HS-5 (cell line): ENCODE measurements around the gene NFKBIE.

Experiments
- DNase-seq: peaks from one replicate; pipeline ENCODE4 v3.0.0-alpha.2; 2012; ENCODE audit warnings: low read depth

The NFKBIE gene

DNA sequence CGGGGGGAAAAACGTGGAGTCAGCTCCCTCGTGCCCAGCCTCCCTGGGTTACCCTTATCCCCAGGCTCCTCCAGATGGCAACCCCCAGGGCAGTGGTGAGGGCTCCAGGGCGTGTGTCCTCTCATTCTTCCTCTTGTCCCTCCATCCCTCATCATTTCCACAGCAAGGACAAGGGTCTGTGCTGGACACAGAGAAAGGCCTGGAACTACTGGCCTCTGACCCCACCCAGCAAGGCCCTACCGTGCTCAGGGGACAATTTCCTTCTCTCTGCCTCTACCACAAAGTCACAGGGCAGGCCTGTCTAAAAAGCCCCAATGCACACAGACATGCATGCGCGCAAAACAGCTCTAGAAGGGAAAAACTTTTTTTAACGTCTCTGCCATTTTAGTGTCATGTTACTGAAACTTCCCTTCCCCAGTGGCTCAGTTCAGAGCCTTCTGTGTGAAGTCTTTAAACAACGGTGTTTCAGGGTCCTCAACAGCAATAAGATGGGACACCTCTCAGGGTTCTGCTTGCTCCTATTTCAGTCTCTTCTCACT lies 7.0 kb downstream of the NFKBIE start:
- DNase-seq: no peak

DNA sequence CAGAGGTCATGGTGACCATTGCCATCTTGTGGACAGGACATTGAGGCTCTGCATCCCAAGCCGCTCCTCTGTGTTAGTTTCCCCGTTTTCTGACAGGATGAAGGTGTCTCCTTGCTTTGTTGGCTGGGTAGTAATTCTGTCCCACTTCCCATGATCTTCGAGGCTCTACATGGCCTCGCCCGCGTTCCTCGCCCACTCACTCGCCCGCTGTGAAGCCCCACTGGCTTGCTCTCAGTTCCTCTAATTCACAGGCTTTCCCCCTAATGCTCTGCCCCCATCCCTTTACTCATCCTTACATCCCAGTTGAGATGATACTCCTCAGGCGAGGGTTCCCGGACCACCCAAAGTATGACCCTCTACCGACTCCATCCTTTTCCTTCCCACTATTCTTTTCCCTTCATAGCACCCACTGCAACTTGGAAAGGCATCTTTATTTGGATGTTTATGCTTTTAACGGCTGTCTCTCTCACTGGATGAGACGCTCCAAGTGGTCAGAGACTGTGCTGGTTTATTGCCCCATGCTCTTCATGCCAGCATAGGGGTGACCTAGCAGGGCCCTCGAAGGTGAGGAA lies 7.5 kb downstream of the NFKBIE start:
- DNase-seq: no peak

GRCh38 chr6:44257025-44257752 lies 8.2 kb downstream of the NFKBIE start, which contains the start of gene SLC35B2:
Gene SLC35B2 (minus strand): TSS chr6:44257528. CDS start chr6:44257410, 118 bp downstream.
- DNase-seq: no peak

DNA sequence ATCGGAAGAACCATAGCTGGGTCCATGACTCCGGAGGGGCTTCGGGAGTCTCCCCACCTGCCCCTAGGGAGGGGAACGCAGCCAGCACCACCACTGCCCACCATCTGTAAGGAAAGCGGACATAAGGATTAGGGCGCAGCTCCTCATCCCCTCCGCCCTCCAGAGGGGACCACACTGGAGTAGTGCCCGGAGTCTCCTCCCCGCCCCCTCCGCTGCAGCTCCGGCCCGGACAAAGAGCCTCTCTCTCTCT lies 8.7 kb downstream of the NFKBIE start:
- no peak for DNase-seq

GRCh38 chr6:44255871-44256774 lies 9.2 kb downstream of the NFKBIE start:
- no peak for DNase-seq

DNA sequence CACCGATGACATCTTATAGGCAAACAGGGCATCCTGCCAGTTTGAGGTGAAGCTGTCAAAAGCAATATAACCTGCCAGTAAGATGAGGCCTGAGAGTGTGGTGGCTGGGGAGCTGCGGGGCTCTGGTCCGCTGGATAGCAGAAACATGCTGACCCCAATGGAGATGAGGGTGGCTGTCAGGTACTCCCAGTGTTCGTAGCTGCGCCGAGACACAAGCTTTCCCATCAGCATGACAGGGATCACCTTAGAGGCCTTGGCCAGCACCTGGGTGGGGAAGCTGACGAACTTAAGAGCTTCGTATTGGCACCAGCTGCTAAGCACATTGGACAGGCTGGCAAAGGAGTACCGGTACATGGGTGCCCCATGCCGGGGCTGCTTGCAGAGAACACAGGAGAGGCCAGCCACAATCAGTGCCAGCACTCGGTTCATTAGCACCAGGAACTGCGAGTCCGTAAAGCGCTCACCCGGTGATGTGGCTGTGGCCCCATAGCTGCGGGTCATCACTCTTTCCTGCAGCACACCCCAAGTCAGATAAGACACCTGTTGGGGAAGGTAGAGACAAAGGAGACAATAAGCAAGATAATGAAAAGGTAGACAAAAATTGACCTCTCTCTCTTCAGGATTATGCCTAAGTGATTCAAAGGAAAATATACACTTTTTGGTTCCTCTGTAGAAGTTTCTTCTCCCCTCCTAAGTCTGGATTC lies 10.1 kb downstream of the NFKBIE start:
- DNase-seq: no peak

GRCh38 chr6:44254191-44255104 lies 10.9 kb downstream of the NFKBIE start:
- no peak for DNase-seq

DNA sequence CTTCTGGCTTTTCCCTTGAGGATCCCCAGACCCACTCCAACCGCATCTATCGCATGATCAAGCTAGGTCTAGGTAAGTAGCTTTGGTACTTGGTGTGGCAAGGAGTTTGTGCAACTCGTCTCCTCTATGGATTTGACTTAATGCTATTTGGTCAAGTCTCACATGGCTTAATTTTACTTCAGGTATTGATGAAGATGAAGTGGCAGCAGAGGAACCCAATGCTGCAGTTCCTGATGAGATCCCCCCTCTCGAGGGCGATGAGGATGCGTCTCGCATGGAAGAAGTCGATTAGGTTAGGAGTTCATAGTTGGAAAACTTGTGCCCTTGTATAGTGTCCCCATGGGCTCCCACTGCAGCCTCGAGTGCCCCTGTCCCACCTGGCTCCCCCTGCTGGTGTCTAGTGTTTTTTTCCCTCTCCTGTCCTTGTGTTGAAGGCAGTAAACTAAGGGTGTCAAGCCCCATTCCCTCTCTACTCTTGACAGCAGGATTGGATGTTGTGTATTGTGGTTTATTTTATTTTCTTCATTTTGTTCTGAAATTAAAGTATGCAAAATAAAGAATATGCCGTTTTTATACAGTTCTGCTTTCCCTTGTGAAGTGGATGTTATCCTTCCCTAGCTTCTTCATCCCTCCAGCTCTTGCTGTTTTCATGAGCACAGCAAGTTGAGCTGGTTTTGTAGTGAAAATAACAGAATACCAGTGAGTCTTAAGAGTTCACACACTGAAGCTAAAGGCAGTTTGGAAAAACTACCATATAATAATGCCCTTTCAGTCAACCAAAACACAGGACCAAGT lies 11.8 kb downstream of the NFKBIE start:
- no peak for DNase-seq

- DNase-seq: no peak
Measured at GRCh38 chr6:44251576-44252524, 13.5 kb downstream of the NFKBIE start.

- DNase-seq: no peak
Measured at GRCh38 chr6:44250718-44251123, 14.6 kb downstream of the NFKBIE start.

DNA sequence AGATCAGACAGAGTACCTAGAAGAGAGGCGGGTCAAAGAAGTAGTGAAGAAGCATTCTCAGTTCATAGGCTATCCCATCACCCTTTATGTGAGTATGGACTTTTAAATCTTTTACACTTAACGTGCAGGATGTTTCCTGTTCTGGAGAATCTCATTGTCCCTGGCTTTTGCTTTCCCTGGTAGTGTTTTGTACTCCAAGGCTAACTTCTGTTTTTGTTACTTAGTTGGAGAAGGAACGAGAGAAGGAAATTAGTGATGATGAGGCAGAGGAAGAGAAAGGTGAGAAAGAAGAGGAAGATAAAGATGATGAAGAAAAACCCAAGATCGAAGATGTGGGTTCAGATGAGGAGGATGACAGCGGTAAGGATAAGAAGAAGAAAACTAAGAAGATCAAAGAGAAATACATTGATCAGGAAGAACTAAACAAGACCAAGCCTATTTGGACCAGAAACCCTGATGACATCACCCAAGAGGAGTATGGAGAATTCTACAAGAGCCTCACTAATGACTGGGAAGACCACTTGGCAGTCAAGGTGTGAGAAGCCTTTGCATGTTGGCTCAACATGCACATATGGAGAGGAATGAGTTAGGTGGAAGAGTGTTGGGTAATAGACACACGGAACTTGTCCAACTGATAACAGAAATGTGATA lies 15.2 kb downstream of the NFKBIE start:
- no peak for DNase-seq

- DNase-seq: no peak
Measured at GRCh38 chr6:44249082-44249748, 16.1 kb downstream of the NFKBIE start.

DNA sequence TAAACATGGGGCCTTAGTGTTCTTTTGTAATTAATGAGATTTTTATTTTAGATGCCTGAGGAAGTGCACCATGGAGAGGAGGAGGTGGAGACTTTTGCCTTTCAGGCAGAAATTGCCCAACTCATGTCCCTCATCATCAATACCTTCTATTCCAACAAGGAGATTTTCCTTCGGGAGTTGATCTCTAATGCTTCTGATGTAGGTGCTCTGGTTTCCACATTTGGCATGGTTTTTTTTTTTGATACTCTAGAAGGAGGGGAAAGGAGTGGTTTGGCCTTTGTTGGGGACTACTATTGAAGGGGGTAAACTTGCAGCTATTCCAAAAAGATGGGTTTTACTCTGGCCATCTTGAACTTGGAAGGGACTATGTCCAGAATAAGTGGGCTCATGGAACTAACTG lies 16.8 kb downstream of the NFKBIE start:
- no peak for DNase-seq

DNA sequence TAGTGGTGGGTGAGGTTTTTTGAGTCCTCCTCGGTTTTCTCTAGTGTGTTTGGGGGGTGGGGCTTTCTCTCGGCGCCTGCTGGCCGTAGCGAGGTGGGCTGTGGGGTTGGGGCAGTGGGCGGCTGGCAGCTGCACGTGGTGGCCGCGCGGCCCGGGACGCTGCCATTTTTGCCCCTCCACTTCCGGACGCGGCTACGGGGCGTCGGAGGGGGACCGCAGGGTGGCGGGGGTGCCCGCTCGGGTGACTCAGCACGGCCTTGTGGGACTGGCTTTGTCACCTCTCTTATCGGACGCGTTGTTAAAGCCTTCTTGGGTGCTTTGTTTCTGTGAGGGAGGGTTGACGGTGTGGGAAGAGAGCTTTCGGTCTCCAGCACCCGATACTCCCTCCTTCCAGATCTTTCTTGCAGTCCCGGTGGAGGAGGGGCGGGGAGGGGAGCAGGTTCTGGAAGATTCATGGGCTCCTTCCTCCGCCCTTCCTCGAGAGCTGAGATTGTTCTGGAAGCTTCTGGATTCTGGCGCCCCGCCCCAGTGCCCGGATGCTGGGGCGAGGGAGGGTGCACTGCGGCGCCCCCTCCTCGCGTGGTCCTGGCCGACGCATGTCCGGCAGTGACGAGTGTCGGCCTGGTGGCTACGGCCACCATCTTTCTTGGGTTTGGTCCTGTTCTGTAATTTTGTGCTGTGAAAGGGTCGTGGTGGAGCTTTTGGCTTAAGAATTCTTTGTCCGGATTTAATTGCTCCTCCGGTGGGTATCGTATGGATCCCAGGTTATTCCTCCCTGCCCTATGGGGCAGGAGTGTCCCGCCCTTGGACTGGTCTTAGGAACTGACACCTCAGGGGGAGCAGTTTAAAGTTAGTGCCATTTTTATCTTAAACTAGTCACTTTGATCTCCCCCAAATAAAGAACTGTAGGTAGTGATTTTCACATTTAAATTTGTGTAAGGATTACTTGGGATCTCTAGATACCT lies 17.7 kb downstream of the NFKBIE start:
- no peak for DNase-seq

DNA sequence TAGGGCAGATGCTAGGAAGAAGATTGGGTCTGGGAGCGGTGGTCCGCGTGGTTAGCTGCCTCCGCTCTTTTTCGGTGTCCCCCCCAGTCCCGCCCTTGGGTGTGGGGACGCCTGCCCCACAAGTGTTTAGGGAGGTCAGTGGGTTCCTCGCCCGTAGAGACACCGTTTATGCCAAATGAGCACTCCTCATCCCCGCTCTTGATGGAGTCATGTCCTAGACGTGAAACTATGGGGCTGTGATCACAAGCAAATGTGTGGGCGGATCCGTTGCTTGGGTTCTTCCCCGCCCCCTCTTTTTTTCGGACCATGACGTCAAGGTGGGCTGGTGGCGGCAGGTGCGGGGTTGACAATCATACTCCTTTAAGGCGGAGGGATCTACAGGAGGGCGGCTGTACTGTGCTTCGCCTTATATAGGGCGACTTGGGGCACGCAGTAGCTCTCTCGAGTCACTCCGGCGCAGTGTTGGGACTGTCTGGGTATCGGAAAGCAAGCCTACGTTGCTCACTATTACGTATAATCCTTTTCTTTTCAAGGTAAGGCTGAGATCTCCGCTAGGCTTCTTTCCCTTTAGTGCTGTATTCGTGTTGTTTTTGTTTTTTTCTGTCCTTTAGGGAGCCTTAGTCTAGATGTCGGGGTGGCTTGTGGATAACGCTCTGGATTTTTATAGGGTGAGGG lies 18.6 kb downstream of the NFKBIE start, which contains the start of gene HSP90AB1:
Gene HSP90AB1, plus strand, starts transcription at position 439 of the 675 bp plus-strand sequence. CDS start 1,529 bp downstream, outside the sequence.
- peak; percentile 85 for DNase-seq
